Mesenteric fat pad (tissue), 1 donor: ENCODE results near the gene MMP27. TPM values are rescaled to one million over a fixed set of nuclear protein-coding genes. Genes with fewer than 3 reads are reported as not detected.
"Not testable (repeated sequence)": the region's sequence is repeated elsewhere in the genome, so short reads cannot be mapped to it uniquely, and the experiment has no call there.

Source experiments
- DNase-seq: peaks from one replicate; pipeline ENCODE4 v3.0.0-alpha.2; 2020; ENCODE audit warnings: low spot score
- long read RNA-seq: library from polyadenylated mRNA; unstranded; transcript quantifications from one replicate; pipeline ENCODE4 v2.0.0, GENCODE V29; 2020
- total RNA-seq: library from RNA; stranded (reverse); fragmentation: NEBNext Ultra II Directional; extraction: Animal tissue kit (Norgen Biotek cat#: 25700); gene quantifications from one replicate; pipeline ENCODE4 v1.2.1, GENCODE V29; 2021
- donor health status: DM: yes; HTN: yes; CAD: no.

The MMP27 gene, protein sequence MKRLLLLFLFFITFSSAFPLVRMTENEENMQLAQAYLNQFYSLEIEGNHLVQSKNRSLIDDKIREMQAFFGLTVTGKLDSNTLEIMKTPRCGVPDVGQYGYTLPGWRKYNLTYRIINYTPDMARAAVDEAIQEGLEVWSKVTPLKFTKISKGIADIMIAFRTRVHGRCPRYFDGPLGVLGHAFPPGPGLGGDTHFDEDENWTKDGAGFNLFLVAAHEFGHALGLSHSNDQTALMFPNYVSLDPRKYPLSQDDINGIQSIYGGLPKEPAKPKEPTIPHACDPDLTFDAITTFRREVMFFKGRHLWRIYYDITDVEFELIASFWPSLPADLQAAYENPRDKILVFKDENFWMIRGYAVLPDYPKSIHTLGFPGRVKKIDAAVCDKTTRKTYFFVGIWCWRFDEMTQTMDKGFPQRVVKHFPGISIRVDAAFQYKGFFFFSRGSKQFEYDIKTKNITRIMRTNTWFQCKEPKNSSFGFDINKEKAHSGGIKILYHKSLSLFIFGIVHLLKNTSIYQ
- total RNA-seq, result not detected
- long read RNA-seq, result 0 reads

DNA sequence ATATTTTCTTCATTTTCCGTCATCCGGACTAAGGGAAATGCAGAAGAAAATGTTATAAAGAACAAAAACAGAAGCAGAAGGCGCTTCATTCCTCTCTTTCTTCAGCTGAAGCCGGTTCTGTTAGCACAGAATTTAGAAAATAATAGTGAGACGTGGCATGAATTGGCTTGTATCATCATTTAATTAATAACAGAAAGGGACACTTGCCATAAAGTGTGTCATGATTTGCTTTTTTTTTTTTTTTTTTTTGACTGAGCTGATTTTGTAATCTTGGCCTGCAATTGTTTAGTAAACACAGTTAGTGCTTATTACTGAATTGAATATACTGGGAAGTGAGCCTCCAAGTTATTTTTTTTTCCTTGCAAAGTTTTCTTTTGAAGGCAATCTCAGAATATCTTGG, at the start of gene MMP27:
TSS of gene MMP27 (minus strand) at position 144 of the 400 bp plus-strand sequence. CDS start at position 89, 55 bp downstream.
- no peak for DNase-seq

- no peak for DNase-seq
Measured at GRCh38 chr11:102753267-102753666, 47.7 kb upstream of the MMP27 start.

- DNase-seq, result no peak
Measured at GRCh38 chr11:102751673-102752072, 46.1 kb upstream of the MMP27 start.

GRCh38 chr11:102749101-102749722, 43.6 kb upstream of the MMP27 start:
- DNase-seq, result no peak

GRCh38 chr11:102746746-102747578, 41.4 kb upstream of the MMP27 start:
- not testable (repeated sequence) for DNase-seq

DNA sequence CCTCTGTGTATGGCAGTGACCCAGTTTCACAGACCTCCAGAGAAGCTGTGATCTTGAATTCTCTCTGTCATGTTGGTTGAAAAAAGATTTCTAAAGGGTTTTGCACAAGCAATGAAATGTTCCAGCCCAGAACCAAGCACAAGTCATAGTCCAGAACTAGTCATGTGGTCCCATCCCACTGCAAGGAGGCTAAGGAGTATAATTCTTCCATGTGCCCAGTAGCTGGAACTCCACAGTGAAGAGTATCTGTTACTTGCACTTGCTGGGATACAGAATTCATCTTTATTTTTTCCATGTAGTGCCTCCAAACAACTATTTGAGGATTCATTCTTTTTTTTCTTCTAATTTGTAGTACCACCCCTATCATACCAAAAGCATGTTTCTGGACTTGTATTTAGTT, 29.1 kb upstream of the MMP27 start:
- DNase-seq, result no peak

DNA sequence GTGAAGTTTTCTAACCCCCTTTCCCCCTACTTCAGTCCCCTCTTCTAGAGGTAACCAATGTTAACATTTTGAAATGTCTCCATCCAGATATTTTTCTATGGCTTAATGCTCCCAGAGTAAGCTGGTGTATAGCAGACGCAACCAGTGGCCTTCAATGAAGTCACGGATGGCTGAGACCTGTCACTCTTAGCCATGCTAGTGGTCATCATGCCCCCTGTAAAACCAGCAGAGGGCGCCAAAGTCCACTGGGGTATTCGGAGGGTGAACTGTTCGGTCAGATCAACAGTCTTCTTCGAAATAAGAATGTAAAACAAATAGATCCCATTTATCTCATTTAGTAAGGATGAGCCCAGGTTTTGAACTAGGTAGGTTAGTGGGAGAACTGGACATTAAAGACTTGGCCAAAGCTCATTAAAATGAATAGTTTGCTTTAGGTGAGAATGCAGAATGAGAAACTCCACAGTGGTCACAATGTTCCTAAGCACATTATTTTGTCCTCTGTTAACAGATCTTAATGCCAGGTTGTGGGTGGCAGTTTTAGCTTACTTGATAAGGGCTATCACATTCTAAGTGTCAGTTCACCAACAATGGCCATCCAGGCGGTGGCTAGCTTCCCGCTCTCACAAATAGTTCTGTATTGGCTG, 27.8 kb upstream of the MMP27 start:
- no peak for DNase-seq

- not testable (repeated sequence) for DNase-seq
Measured at GRCh38 chr11:102730944-102731343, 25.4 kb upstream of the MMP27 start.

DNA sequence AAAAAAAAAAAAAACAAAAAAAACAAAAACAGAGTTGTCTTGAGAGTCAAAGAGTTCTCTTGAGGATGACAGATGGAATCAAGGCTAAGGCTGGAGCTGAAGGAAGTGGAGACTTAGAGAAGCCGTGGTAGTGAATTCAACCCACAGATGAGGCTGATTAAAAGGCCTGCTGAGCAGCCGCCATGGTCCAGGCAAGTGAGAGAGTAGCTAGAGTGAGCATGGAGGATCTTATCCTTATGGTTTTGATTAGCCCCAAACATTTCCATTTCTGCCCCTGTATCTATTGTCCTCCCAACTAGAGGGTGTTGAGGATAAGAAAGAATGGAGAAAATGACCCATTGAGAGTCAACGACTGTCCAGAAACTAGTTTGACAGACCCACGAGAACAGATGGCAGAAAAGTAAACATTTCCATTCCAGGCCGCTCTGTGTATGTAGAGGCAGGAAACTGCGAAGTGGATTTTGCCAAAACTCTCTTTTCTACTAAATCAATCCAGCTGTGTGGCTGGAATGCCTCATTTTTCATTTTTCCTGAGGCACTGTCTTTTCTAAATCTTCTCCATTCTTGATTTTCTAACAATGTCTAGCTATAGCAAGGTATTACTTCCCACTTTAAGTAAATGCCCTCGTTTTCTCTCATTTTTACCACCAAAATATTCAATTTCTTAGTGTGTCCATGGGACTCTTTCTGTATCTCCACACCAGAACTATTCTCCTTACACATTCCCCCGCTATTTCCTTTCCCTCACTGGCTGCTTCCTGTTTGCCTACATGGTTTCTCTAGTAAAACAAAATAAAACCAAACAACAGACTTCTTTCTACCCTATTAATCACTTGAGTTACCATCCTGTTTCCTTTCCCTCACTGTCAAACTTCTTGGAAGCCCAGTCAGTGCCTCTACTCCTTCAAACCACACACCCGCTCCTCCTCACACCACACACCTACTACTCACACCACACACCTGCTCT, 24.6 kb upstream of the MMP27 start:
- no peak for DNase-seq

- no peak for DNase-seq
Measured at GRCh38 chr11:102727890-102728289, 22.3 kb upstream of the MMP27 start.

DNA sequence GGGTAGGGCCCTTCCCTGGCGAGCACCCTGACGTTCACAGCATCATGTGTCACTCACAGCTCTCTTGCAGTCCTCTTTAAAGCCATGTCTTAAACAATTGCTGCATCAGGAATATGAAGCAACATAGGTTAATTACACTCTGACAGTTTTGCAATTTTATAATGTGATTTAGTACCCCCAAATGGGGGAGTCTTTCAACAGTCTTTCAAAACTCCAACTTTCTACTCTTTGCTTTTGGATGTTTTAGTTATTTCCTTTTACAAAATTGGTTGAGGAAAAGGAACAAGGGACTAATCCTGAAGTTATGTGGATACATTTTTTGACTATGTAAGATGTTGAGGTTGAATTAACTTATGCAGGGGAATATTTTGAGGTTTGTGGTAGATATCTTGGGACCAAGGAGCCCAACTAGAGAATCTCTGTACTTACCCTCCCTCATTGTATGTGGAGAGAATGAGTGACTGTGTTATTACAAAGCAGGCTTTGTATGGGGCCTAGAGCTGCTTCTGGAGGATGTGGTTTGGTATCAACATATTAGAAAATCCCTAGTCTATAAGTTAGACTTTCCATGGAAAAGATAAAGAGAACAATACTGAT, 19.4 kb upstream of the MMP27 start, which contains the start of gene MMP8:
TSS of gene MMP8 (minus strand) at position 51 of the 597 bp plus-strand sequence. CDS start 99 bp downstream, outside the sequence.
- no peak for DNase-seq

DNA sequence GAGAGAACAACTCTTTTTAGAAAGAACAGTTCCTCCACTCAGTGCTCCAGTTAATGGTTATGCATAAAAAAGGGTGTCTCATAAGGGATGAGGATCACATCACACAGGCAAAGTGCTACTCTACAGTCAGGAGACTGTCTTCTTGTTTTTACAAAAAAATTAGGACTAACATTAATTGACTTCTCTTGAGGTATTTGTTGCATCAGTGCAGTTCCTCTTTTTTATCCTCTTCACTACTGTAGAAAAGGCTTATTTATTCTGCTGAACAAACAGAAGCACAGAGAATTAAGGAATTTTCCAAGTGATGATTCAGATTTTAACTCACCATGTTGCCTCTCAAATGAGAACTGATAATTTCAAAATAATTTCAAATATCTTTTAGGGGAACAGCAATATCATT, 17.3 kb upstream of the MMP27 start:
- no peak for DNase-seq

DNA sequence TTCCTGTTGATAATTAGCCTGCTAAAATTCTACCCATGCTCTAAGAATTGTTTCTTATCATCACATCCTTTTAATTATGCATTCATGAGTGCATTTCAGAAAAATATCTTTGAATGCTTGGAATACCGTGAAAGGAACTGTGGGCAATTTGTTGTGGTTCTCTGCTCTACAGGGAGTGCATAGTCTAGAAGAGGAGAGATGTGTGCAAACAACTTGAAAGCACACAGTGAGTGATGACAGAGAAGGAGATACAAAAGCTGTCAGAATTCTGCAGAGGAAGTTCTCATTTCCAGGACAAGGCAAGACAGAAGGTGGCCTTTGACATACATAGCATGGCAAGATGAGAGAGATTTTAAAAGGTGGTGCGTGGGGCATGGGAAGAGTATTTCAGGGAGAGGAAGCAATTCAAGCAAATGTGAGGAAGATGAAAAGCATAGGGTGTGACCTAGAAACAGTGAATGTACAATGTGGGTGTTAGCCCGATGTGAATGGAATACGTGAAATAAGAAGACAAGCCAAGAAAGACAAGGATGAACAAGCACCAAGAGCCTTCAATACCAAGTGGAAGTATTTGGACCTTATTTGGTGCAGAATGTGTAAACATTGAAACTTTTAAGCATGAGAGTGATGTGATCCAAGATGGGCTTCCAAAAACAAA, 14.2 kb upstream of the MMP27 start:
- DNase-seq, result no peak

GRCh38 chr11:102717280-102717679, 11.7 kb upstream of the MMP27 start:
- DNase-seq, result no peak

DNA sequence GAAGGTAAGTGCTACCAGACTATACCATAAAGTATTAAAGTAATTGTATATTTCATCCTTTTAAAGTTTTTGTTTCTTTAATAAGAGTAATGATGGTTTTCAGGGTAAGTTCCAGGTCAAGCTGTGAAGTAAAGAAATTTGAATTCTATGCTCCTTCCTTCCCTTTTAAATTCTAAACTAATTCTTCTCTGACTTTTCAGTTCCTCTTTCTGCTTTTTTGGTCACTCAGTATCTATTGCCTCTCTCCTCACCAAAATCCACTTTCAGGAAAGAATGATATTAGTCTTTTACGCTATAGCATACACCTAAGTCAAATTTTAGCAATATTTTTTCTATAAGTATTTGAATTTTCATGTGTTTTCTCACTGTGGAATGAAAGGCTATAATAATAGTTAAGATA, 11.0 kb upstream of the MMP27 start:
- DNase-seq, result no peak

- no peak for DNase-seq
Measured at GRCh38 chr11:102712137-102712536, 6.6 kb upstream of the MMP27 start.

DNA sequence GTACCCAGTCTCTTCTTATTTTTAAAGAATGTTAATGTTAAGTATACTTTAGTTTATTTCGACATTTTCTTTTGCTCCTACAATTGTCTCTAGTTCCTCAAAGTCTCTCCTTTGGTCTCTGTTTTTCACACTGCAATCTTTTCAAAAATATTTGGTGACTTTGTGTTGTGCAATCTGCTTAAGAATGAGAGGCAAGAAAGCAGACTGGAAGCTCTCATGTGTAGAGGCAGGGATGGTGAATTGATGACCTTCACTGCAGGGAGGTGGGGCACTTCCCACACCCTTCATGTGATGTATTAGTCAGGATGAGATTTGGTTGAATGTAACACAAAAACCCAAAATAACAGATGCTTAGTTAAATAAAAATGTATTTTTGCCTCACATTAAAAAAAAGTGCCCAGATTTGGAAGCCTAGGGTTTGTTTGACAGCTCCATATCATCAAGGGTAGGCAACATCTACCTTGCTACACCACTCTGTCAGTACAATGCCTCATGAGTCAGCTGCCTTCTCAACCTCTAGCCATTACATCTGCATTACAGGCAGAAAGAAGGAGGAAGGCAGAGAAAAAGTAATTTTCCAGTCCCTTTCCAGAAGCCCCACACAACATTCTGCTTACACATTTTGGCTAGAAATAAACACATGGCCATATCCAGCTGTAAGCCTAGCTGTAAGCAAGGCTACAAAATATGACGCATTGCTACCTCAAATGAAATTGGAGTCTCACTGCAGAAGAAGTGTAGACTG, 3.8 kb upstream of the MMP27 start:
- DNase-seq, result no peak

DNA sequence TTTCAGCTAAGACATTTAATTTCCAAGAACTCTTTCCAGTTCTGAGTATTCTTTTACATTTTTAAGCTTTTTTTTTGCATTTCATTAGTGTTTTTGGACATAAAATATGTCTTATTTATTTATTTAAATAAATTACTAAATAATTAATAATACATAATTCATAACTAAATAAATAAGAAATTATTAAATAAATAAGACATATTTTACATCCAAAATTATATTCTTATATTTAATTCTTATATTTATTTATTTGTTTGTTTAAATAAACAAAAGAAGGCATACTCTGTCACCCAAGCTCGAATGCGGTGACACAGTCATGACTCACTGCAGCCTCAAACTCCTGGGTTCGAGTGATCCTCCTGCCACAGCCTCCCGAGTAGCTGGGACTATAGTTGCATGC, 3.1 kb upstream of the MMP27 start:
- DNase-seq, result no peak
